Measurements from ENCODE around the gene KPNA1. TPM values are rescaled to one million over a fixed set of nuclear protein-coding genes. Genes with fewer than 3 reads are reported as not detected.

The KPNA1 gene
- total and polyA plus RNA-seq, 2 of the 13 experiments (the other 11 are each of a cell fraction or from before 2014, with no cell fraction given): 15.4 to 30.0 TPM

- TF ChIP-seq, protein P1, sequence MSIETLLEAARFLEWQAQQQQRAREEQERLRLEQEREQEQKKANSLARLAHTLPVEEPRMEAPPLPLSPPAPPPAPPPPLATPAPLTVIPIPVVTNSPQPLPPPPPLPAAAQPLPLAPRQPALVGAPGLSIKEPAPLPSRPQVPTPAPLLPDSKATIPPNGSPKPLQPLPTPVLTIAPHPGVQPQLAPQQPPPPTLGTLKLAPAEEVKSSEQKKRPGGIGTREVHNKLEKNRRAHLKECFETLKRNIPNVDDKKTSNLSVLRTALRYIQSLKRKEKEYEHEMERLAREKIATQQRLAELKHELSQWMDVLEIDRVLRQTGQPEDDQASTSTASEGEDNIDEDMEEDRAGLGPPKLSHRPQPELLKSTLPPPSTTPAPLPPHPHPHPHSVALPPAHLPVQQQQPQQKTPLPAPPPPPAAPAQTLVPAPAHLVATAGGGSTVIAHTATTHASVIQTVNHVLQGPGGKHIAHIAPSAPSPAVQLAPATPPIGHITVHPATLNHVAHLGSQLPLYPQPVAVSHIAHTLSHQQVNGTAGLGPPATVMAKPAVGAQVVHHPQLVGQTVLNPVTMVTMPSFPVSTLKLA (IDR thresholded peaks at IDR 0.05): no peak
- TF ChIP-seq, protein P2, sequence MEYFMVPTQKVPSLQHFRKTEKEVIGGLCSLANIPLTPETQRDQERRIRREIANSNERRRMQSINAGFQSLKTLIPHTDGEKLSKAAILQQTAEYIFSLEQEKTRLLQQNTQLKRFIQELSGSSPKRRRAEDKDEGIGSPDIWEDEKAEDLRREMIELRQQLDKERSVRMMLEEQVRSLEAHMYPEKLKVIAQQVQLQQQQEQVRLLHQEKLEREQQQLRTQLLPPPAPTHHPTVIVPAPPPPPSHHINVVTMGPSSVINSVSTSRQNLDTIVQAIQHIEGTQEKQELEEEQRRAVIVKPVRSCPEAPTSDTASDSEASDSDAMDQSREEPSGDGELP (IDR thresholded peaks at IDR 0.05; ENCODE audit: borderline replicate concordance, low read depth): peak; percentile 59
- TF ChIP-seq ELF3 (CRISPR knock-in tag; IDR thresholded peaks at IDR 0.05) (peak; percentile 58), NFE2 (CRISPR knock-in tag; IDR thresholded peaks at IDR 0.05) (no peak), JARID2 (CRISPR knock-in tag; IDR thresholded peaks at IDR 0.05; ENCODE audit: insufficient replicate concordance) (no peak), ZNF883 (CRISPR knock-in tag; IDR thresholded peaks at IDR 0.05; ENCODE audit: not compliant biosample characterization) (no peak), JUND (CRISPR knock-in tag; IDR thresholded peaks at IDR 0.05) (no peak), SOX5 (CRISPR knock-in tag; IDR thresholded peaks at IDR 0.05; ENCODE audit: borderline replicate concordance) (peak; percentile 91), RBM39 (IDR thresholded peaks at IDR 0.05; ENCODE audit: low read depth, low read length, poor library complexity, severe bottlenecking) (no peak), TEAD3 (CRISPR knock-in tag; optimal IDR thresholded peaks at IDR 0.05; ENCODE audit: borderline replicate concordance) (peak; percentile 15), ZNF510 (CRISPR knock-in tag; IDR thresholded peaks at IDR 0.05; ENCODE audit: low read depth) (no peak), PTBP1 (IDR thresholded peaks at IDR 0.05; ENCODE audit: low read depth, low read length, poor library complexity, severe bottlenecking) (no peak), ATF5 (CRISPR knock-in tag; IDR thresholded peaks at IDR 0.05; ENCODE audit: low read depth) (no peak), ZGPAT (CRISPR knock-in tag; IDR thresholded peaks at IDR 0.05) (peak; percentile 50; the same call in 1 of the 2 replicates), ZFP41 (CRISPR knock-in tag; IDR thresholded peaks at IDR 0.05; ENCODE audit: borderline replicate concordance) (no peak), ZNF737 (CRISPR knock-in tag; IDR thresholded peaks at IDR 0.05; ENCODE audit: borderline replicate concordance) (no peak), ESRRA (CRISPR knock-in tag; IDR thresholded peaks at IDR 0.05; ENCODE audit: low read depth) (peak; percentile 44; the same call in 1 of the 2 replicates), FIP1L1 (IDR thresholded peaks at IDR 0.05; ENCODE audit: borderline replicate concordance, insufficient read depth, low read depth, low read length) (no peak), HOXD1 (CRISPR knock-in tag; IDR thresholded peaks at IDR 0.05) (no peak), ZNF780A (CRISPR knock-in tag; IDR thresholded peaks at IDR 0.05) (no peak), BCL6 (CRISPR knock-in tag; IDR thresholded peaks at IDR 0.05) (0 out of 2 replicates have a peak, but pooled peaks have one; percentile 56)
- TF ChIP-seq, protein P3, sequence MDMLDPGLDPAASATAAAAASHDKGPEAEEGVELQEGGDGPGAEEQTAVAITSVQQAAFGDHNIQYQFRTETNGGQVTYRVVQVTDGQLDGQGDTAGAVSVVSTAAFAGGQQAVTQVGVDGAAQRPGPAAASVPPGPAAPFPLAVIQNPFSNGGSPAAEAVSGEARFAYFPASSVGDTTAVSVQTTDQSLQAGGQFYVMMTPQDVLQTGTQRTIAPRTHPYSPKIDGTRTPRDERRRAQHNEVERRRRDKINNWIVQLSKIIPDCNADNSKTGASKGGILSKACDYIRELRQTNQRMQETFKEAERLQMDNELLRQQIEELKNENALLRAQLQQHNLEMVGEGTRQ (IDR thresholded peaks at IDR 0.05; ENCODE audit: low read depth, low read length): no peak
- TF ChIP-seq, protein P3 (CRISPR knock-in tag; IDR thresholded peaks at IDR 0.05; ENCODE audit: borderline replicate concordance): no peak
Measured at GRCh38 chr3:122391681-122392446, 122.9 kb downstream of the KPNA1 start (continued).

All from HepG2 (cell line).